AG04450 (cell line): Measurements from ENCODE around the gene NCOA1. TPM values are rescaled to one million over a fixed set of nuclear protein-coding genes. Genes with fewer than 3 reads are reported as not detected.

Experiments used
- CTCF ChIA-PET: fragments of 300-600, 350-600 bp; formaldehyde crosslinking; extraction: SDS; loops from one replicate; lab custom pipeline; 2022; ENCODE audit warnings: antibody characterized with exemption, inconsistent platforms; lab: Charles Lee
- POLR2A ChIA-PET: fragments of 350-600 bp; formaldehyde crosslinking; extraction: SDS; loops from one replicate; lab custom pipeline; 2021; ENCODE audit warnings: antibody characterized with exemption, inconsistent platforms; lab: Yijun Ruan, JAX
- DNase-seq: peaks from one replicate; pipeline ENCODE4 v3.0.0-alpha.2; 2011; ENCODE audit warnings: low read depth, low spot score
- H3K27ac ChIP-seq: one replicate; pipeline ENCODE4 v1.5.1; 2012; ENCODE audit warnings: low read depth, low read length, control low read depth
- H3K27me3 ChIP-seq: one replicate; pipeline ENCODE4 v1.6.0; 2012; ENCODE audit warnings: low read length; ENCODE audit not compliant: control insufficient read depth, insufficient read depth
- H3K4me3 ChIP-seq: 2 replicates; pipeline ENCODE4 v1.5.1; 2011; ENCODE audit warnings: mild to moderate bottlenecking, low read depth, low read length, control low read depth
- H3K9me3 ChIP-seq: 2 replicates; pipeline ENCODE4 v1.5.1; 2012; ENCODE audit warnings: low read length; ENCODE audit not compliant: control insufficient read depth, insufficient read depth
- polyA plus RNA-seq: library from polyadenylated mRNA; depleted of rRNA; stranded (reverse); fragments of >200 nt; gene quantifications from 2 replicates; pipeline ENCODE4 v1.2.3, GENCODE V29; 2011
- TF ChIP-seq, protein P1 (sequence below): IDR thresholded peaks from 2 replicates; pipeline ENCODE4 v1.5.1; 2011; ENCODE audit warnings: low read depth, low read length, control low read depth, inconsistent platforms

Gene NCOA1
- polyA plus RNA-seq, 1 experiment: 20.8 TPM

DNA sequence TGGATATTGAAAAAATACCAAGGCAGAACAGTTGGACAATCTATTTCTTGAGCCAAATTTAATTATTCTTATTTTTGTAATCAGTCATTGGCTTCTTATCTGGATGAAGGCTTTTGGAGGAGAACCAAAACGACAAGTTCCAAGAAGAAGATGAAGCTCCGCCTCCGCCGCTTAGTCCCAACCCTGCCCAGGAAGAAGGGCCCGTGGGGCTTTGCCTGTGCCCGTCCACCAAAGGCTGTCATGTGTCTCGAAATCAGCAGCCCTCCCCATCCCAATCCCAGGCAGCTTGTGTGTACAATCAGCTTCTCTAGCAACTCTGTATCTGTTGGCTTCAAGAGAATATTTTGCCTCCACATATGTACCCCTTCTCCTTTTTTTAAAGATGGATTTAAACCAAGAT, 277.5 kb downstream of the NCOA1 start:
- POLR2A ChIA-PET: interaction anchor here (0.7 kb wide), 1 partner anchor 566 kb away, joined by 10 read pairs; no protein-coding TSS in a partner anchor
- Histone ChIP-seq H3K27me3 (no peaks in the 10 kb centered on the region), H3K27ac (no peak overlapping the region), H3K9me3 (no peaks in the 10 kb centered on the region), H3K4me3 (no peak overlapping the region)
- TF ChIP-seq, protein P1, sequence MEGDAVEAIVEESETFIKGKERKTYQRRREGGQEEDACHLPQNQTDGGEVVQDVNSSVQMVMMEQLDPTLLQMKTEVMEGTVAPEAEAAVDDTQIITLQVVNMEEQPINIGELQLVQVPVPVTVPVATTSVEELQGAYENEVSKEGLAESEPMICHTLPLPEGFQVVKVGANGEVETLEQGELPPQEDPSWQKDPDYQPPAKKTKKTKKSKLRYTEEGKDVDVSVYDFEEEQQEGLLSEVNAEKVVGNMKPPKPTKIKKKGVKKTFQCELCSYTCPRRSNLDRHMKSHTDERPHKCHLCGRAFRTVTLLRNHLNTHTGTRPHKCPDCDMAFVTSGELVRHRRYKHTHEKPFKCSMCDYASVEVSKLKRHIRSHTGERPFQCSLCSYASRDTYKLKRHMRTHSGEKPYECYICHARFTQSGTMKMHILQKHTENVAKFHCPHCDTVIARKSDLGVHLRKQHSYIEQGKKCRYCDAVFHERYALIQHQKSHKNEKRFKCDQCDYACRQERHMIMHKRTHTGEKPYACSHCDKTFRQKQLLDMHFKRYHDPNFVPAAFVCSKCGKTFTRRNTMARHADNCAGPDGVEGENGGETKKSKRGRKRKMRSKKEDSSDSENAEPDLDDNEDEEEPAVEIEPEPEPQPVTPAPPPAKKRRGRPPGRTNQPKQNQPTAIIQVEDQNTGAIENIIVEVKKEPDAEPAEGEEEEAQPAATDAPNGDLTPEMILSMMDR: no peak
- no peak for DNase-seq
- CTCF ChIA-PET: interaction anchor here (2.0 kb wide), 1 partner anchor 22 kb away, joined by 6 read pairs; no protein-coding TSS in a partner anchor

DNA sequence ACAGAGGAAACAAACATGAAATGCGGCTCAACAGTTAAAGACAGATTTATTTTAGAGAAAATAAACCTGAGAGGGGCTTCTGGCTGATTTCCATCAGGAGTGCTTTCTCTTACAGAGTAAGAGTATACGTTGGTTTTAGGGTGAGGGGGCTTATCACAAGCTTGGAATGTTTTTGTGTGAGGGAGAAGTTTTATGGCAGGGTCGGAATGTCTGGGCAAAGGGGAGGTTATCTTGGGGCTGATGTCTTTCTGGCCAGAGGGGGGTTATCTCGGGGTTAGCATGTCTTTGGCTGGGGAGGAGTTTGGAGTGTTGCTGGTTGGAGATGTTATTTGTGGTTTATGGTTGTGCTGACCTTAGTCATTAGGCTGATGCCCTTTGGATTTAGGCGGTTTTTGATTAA, 280.0 kb downstream of the NCOA1 start:
- no peaks in the 10 kb centered on the region for H3K9me3 ChIP-seq
- H3K4me3 ChIP-seq: no peak overlapping the region
- DNase-seq: no peak
- no peaks in the 10 kb centered on the region for H3K27me3 ChIP-seq
- POLR2A ChIA-PET: no interaction called here
- H3K27ac ChIP-seq: no peak overlapping the region
- TF ChIP-seq, protein P1: no peak
- CTCF ChIA-PET: interaction anchor here (0.6 kb wide), 2 partner anchors 662 to 975 kb away, joined by 3 read pairs; no protein-coding TSS in a partner anchor

DNA sequence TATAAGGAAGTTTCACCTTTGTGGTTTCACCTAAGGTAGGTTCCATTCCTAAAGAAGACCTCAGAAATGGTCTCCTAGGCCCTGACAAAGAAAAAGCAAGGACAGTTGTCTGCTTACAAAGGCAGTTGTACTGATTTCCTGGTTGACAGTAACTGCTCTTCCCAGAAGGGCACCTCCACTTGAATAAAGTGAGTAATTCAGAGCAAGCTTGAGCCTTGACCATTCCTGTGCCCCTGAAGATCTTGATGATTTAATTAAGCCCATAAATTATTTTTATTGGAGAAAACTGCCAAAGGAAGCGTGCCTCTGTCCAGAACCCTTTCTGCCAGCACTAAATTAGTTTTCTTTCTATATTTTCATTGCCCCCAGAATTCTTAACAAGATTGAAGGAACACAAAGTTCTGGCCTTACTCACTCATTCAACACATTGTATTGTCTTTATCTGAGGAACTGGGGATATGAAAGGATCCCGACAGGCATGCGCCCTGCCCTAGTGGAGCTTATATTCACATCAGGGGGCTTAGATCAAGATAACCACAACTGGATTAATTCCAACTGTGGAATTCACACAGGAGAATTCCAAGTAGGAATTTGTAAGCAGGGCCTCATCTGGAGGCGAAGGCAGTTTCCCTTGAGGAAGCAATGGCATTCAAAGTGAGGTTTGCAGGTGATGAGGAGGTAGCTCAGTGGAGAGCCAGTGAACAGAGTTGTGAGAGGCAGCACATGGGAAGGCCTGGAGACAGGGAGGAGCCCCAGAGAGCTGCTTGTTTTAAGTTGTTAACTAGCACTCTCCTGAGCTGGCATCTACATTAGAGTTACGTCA, 280.9 kb downstream of the NCOA1 start:
- H3K27me3 ChIP-seq: no peaks in the 10 kb centered on the region
- H3K9me3 ChIP-seq: no peaks in the 10 kb centered on the region
- POLR2A ChIA-PET: no interaction called here
- H3K4me3 ChIP-seq: no peak overlapping the region
- TF ChIP-seq, protein P1: no peak
- CTCF ChIA-PET: interaction anchor here (0.9 kb wide), 1 partner anchor 19 kb away, joined by 3 read pairs; no protein-coding TSS in a partner anchor
- no peak for DNase-seq
- H3K27ac ChIP-seq: no peak overlapping the region

DNA sequence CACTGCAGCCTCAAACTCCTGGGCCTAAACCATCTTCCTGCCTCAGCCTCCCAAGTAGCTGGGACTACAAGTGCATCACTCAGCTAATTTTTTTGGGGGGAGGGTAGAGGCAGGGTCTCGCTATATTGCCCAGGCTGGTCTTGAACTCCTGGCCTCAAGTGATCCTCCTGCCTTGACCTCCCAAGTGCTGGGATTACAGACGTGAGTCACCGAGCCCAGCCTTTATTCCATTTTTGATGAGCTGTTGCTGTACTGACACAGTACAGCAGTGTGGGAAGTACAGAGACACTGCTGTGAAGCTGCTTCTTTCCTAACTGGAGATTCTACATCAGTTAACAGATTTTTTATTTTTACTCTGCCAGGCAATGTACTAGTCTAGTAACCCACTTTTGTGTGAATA, 283.3 kb downstream of the NCOA1 start:
- H3K9me3 ChIP-seq: no peaks in the 10 kb centered on the region
- TF ChIP-seq, protein P1: no peak
- H3K27ac ChIP-seq: no peak overlapping the region
- POLR2A ChIA-PET: no interaction called here
- H3K4me3 ChIP-seq: no peak overlapping the region
- no peak for DNase-seq
- CTCF ChIA-PET: interaction anchor here (0.5 to 0.7 kb wide), 2 partner anchors 12 to 159 kb away, joined by 3 read pairs; no protein-coding TSS in a partner anchor
- no peaks in the 10 kb centered on the region for H3K27me3 ChIP-seq

DNA sequence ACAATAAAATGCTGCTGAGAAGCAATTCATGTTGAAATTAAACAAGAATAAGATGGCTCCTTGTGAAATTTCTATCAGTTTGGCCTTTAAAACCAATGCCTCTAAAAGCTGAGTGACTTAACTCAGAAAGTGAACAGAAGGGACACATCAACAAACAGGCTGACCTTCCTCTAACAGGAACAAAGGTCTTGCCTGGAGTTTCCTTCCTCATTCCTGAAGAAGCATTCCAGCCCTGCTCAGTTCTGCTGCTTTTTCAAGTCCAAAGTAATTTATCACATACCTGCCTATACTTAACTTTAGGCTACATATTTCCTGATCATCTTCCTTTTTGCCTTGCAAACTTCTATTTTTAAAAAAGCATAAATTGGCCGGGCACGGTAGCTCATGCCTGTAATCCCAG, 288.1 kb downstream of the NCOA1 start:
- POLR2A ChIA-PET: no interaction called here
- no peak overlapping the region for H3K4me3 ChIP-seq
- H3K27me3 ChIP-seq: peaks cover 2% of the 10 kb centered on the region
- no peak for DNase-seq
- CTCF ChIA-PET: interaction anchor here (1.1 to 1.8 kb wide), 3 partner anchors 12 to 357 kb away, joined by 3 to 12 read pairs (median 5); partner anchors contain the start of genes CENPO and PTRHD1
- H3K27ac ChIP-seq: no peak overlapping the region
- TF ChIP-seq, protein P1: no peak
- H3K9me3 ChIP-seq: no peaks in the 10 kb centered on the region
